Stimulated activated CD8-positive, alpha-beta memory T cell treated with anti-CD3 and anti-CD28 coated beads, Interleukin-12 subunit alpha, Interleukin-12 subunit beta, amount 100 ng/mL, for 4 hours (primary cell): ENCODE measurements around the gene NACC1.
A peak's percentile ranks its signal among the peaks of the same experiment; 100 is the strongest.

ENCODE experiments used
- DNase-seq: peaks from one replicate; pipeline ENCODE4 v3.0.0-alpha.2; 2020; ENCODE audit warnings: low read depth

Gene NACC1

DNA sequence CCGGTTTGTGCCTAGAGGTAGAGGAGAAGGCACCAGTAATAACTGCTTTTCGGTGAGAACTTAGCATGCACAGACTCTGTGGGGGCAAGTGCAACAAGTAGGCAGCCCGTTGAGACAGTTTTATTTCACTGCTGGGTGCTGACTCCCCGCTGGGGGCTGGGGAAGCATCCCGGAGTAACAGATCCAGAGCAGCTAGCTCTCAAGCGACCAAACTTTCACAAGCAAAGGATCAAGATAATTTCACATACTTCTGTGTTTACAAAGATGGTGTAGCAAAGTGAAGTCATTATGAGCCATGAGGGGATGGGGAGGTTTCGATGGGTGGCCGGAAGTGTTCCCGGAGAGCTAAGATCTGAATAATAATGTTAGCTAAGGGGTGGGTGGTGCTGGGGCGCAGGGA lies 2.8 kb downstream of the NACC1 start:
- no peak for DNase-seq

- DNase-seq: no peak
Observed at GRCh38 chr19:13121551-13122274, 3.6 kb downstream of the NACC1 start.

DNA sequence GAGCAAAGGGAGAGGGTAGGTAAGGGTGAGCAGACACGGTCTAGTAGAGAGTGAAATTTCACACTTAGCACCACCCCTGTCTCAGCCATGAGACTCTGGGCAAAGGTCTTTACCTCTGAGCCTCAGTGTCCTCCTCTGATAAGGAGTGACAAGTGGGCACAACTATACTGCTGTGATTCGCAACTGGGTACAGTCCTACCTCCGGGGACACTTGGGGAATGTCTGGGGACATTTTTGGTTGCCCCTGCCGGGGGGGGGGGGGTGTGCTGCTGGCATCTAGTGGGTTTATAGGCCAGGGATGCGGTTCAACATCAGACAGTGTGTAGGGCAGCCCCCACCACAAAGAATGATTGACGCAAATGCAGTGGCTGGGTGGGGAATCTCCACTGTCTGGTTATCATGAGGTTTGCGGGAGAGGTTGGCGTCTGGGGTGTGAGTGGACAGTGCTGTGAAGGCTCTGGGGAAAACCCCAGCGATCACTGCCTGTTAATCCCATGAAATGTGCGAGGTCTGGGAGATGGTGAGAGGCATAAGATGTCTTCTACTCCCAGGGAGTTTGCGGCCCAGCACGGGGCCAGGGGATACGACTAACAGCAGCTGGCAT lies 4.3 kb downstream of the NACC1 start:
- DNase-seq: no peak

- DNase-seq: no peak
Observed at GRCh38 chr19:13122980-13123957, 5.2 kb downstream of the NACC1 start.

- no peak for DNase-seq
Observed at GRCh38 chr19:13127051-13127450, 9.0 kb downstream of the NACC1 start.

- no peak for DNase-seq
Observed at GRCh38 chr19:13127811-13128575, 9.9 kb downstream of the NACC1 start.

DNA sequence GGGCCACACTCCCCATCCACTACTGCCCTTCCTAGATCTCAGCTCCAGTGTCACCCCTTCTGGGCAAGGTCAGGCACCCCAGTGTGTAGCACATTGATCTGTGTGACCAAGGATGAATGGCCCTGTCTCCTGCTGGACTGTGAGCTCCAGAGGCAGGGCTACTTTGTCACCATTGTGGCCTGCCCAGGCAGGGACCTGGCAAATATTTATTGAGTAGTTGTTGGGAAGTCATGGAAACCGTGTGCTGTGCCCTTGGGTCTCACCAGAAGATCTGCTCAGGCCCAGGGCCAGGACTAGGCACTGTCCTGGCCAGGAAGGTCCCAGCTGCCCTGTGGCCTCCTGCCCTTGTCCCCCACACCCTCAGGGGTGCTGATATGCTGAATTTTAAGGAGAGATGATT lies 10.5 kb downstream of the NACC1 start:
- no peak for DNase-seq

DNA sequence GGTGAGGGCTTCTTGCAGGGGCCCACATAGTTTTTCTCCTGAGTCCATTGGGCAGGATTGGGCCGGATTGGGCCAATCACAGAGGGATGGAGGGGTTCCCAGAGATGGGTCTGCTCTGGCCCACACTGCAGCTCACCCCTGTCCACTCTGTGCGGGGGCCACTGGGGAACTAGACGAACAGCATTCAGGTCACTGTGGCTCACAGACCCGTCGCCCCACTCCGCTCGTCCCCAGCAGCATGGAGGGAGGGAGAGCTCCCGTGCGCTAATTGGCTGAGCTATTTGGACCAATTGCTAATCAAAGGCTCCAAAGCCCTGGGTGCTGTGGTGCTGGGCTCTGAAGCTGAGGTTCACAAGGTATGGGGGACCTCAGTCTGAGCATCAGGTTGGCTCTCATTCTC lies 11.3 kb downstream of the NACC1 start:
- no peak for DNase-seq

- DNase-seq: no peak
Observed at GRCh38 chr19:13130886-13131490, 12.9 kb downstream of the NACC1 start.

- DNase-seq: peak; percentile 27
Observed at GRCh38 chr19:13132471-13133180, 14.6 kb downstream of the NACC1 start.

- no peak for DNase-seq
Observed at GRCh38 chr19:13133241-13133870, 15.3 kb downstream of the NACC1 start.

DNA sequence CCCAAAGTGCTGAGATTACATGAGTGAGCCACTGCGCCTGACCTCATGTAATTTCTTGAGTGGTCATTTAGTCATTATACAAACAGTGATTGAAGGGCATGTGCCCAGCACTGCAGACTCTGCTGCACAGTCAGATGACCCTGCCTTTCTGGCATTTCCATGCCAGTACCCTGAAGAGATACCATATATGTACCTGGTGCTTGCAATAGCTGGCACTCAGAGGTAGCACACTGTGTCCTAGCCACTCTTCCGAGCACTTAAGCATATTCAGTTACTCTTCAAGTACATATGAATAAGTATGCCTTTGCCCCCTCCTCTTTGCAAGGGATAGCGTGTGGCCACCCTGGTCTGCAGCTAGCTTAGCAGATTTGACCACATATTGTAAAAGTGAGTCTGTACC lies 16.6 kb downstream of the NACC1 start:
- no peak for DNase-seq

DNA sequence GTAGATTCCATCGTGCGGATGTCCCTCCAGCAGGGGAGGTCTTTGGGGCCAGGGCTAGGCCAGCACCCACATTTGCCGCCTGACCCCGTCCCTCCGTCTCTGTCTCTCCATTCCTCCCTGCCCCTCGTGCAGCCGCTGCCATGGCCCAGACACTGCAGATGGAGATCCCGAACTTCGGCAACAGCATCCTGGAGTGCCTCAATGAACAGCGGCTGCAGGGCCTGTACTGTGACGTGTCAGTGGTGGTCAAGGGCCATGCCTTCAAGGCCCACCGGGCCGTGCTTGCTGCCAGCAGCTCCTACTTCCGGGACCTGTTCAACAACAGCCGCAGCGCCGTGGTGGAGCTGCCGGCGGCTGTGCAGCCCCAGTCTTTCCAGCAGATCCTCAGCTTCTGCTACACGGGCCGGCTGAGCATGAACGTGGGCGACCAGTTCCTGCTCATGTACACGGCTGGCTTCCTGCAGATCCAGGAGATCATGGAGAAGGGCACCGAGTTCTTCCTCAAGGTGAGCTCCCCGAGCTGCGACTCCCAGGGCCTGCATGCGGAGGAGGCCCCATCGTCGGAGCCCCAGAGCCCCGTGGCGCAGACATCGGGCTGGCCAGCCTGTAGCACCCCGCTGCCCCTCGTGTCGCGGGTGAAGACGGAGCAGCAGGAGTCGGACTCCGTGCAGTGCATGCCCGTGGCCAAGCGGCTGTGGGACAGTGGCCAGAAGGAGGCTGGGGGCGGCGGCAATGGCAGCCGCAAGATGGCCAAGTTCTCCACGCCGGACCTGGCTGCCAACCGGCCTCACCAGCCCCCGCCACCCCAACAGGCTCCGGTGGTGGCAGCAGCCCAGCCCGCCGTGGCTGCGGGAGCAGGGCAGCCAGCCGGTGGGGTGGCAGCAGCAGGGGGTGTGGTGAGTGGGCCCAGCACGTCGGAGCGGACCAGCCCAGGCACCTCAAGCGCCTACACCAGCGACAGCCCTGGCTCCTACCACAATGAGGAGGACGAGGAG lies 17.3 kb downstream of the NACC1 start:
- DNase-seq: no peak

DNA sequence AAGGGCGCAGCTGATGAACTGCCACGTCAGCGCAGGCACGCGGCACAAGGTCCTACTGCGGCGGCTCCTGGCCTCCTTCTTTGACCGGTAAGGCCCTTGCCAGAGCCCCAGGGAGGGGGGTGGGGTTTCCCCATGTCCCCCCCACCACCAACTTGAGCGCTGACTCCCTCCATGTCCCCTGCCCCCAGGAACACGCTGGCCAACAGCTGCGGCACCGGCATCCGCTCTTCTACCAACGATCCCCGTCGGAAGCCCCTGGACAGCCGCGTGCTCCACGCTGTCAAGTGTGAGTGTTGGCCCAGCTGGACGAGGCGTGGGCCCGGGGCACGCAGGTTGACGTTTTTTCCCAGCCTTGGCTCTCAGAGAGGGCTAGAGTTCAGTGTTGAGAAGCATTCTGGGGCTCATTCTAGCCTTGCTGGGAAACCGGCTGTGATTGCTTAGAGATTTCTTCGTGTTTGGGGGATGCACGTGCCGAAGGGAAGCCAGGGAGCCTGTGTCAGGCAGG lies 19.3 kb downstream of the NACC1 start:
- no peak for DNase-seq

DNA sequence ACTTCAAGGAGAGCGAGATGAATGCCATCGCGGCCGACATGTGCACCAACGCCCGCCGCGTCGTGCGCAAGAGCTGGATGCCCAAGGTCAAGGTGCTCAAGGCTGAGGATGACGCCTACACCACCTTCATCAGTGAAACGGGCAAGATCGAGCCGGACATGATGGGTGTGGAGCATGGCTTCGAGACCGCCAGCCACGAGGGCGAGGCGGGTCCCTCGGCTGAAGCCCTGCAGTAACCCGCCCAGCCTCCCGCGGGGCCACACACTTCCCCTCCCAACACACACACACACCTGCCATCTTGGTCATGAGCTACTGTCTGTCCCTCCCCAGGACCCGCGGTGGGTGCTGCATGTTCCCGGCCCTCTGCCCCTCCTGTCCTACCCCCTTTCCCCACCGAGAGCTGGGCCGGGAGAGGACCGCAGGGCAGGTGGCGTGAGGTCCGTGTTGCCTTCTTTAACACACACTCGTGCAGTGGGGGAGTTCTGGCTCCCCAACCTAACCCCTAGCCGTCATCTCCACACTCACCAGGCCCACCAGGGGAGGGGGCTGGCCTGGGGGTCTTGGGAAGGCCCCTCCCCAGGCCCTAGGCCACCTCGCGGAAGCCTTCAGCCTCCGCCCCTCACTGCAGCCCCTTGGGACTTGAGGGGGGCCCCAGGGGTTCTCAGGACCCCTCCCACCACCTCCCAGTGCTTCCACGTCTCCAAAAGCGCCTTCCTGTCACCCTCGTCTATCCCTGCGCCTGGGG lies 20.3 kb downstream of the NACC1 start:
- DNase-seq: no peak

GRCh38 chr19:13138916-13139198 lies 20.8 kb downstream of the NACC1 start:
- no peak for DNase-seq

GRCh38 chr19:13139633-13140311 lies 21.7 kb downstream of the NACC1 start:
- no peak for DNase-seq
